MM.1S (cell line): Measurements from ENCODE around the gene CYP4F8.

Experiments used
- CTCF ChIP-seq: fragments of 300-600 bp; sonication (generic); IDR thresholded peaks from 2 replicates; pipeline ENCODE4 v1.5.1; 2016; ENCODE audit warnings: antibody characterized with exemption, low read length, mixed read lengths
- EZH2 ChIP-seq: fragments of 300-600 bp; sonication (generic); optimal IDR thresholded peaks from 2 replicates; pipeline ENCODE3; 2017; ENCODE audit warnings: low read depth, mild to moderate bottlenecking, antibody characterized with exemption, low read length, mixed read lengths
- EZH2phosphoT487 ChIP-seq: fragments of 300-600 bp; sonication (generic); IDR thresholded peaks from 2 replicates; pipeline ENCODE4 v1.6.1; 2018; ENCODE audit warnings: antibody characterized with exemption, low read length

GRCh38 chr19:15570420-15570819 lies 44.6 kb upstream of the CYP4F8 start:
- TF ChIP-seq EZH2 (no peak), CTCF (no peak), EZH2phosphoT487 (no peak)
